Naive B cell (primary cell): Measurements from ENCODE around the gene RPH3AL. TPM values are rescaled to one million over a fixed set of nuclear protein-coding genes. Genes with fewer than 3 reads are reported as not detected.

Experiments used
- ATAC-seq, 2 donors: fragments of 150-1000 bp; cut with Tn5 transposase; 2 replicates each; pipeline ENCODE4 v1.10.0; 2021; ENCODE audit warnings: low read depth in 2 of 2, mild to moderate bottlenecking in 2 of 2, moderate library complexity in 2 of 2
- DNase-seq: peaks from one replicate; pipeline ENCODE4 v3.0.0; 2022
- H3K27ac Mint-ChIP-seq, 6 donors: one replicate each; pipeline ENCODE4 v1.8.0; 2020 to 2022; ENCODE audit warnings: mild to moderate bottlenecking in 6 of 6, mixed read lengths in 6 of 6, moderate library complexity in 5 of 6, inconsistent platforms in 2 of 6
- H3K27me3 Mint-ChIP-seq, 3 donors: one replicate each; pipeline ENCODE4 v1.8.0; 2021 to 2022; ENCODE audit warnings: mixed read lengths in 3 of 3, mild to moderate bottlenecking in 1 of 3
- H3K36me3 Mint-ChIP-seq, 2 donors: one replicate each; pipeline ENCODE4 v1.8.0; 2020 to 2022; ENCODE audit warnings: mixed read lengths in 2 of 2, inconsistent platforms in 1 of 2, mild to moderate bottlenecking in 1 of 2
- H3K4me1 Mint-ChIP-seq, 3 donors: one replicate each; pipeline ENCODE4 v1.8.0; 2020 to 2022; ENCODE audit warnings: mixed read lengths in 3 of 3, inconsistent platforms in 1 of 3, mild to moderate bottlenecking in 1 of 3, moderate library complexity in 1 of 3
- H3K4me3 Mint-ChIP-seq, 8 donors: one replicate each; pipeline ENCODE4 v1.8.0; 2020 to 2022; ENCODE audit warnings: mild to moderate bottlenecking in 8 of 8, mixed read lengths in 8 of 8, moderate library complexity in 8 of 8, inconsistent platforms in 2 of 8
- H3K9me3 Mint-ChIP-seq, 7 donors: one replicate each; pipeline ENCODE4 v1.8.0; 2020 to 2022; ENCODE audit warnings: mixed read lengths in 7 of 7, mild to moderate bottlenecking in 5 of 7, inconsistent platforms in 2 of 7, moderate library complexity in 1 of 7
- polyA plus RNA-seq, 6 donors: library from polyadenylated mRNA; unstranded; fragments of 300-500 nt; fragmentation: Illumina TruSeq; gene quantifications; one replicate each; pipeline ENCODE4 v1.2.3, GENCODE V29; 2021; ENCODE audit warnings: low read depth in 6 of 6

RPH3AL gene
- polyA plus RNA-seq, 6 donors from 2014 or later: 1.3 to 13.2 (median 2.9) TPM; not detected in 1

DNA sequence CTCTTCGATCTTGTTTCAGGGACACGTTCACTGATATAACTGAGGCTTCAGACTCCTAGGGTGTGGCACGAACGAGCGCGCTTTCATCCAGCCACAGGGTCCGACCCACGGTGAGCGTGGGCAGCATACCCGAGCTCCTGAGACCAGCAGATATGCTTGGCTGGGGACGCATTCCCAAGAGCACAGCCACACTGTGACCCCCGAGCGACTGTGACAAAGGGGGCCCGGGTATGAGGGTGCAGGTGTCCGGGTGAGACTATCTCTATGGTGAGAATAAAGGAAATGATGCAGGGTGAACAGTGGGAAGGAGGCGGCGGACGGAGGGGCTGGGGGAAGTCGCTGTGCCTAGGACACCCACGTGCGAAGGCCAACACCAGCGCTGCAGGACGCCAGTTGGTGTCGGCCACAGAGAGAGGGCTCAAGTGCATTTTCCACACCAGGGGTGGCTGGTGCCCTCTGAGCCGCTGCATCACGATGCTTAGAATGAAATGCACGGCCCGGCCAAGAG lies 17.6 kb downstream of the RPH3AL start:
- H3K4me1 Mint-ChIP-seq: peaks cover 5 to 9% (median 6%) of the 10 kb centered on the region in 3 donors
- no peak overlapping the region for H3K4me3 Mint-ChIP-seq
- no peak overlapping the region for H3K27ac Mint-ChIP-seq

GRCh38 chr17:333626-334396 lies 18.8 kb downstream of the RPH3AL start:
- no peak overlapping the region for H3K27ac Mint-ChIP-seq
- peaks cover 0 to 4% (median 0%) of the 10 kb centered on the region in 7 donors for H3K9me3 Mint-ChIP-seq
- H3K4me3 Mint-ChIP-seq: no peak overlapping the region
- peaks cover 14 to 32% (median 31%) of the 10 kb centered on the region in 3 donors for H3K27me3 Mint-ChIP-seq
- H3K4me1 Mint-ChIP-seq: peaks cover 5 to 11% (median 6%) of the 10 kb centered on the region in 3 donors
- no peaks in the 10 kb centered on the region for H3K36me3 Mint-ChIP-seq
- DNase-seq: no peak
- no peak for ATAC-seq

More for the DNA sequence above, 17.6 kb downstream of the RPH3AL start:
- no peak for ATAC-seq
- Mint-ChIP-seq H3K9me3 (peaks cover 0 to 4% (median 0%) of the 10 kb centered on the region in 7 donors), H3K36me3 (no peaks in the 10 kb centered on the region), H3K27me3 (peaks cover 14 to 32% (median 31%) of the 10 kb centered on the region in 3 donors)
- no peak for DNase-seq

- ATAC-seq: no peak
- DNase-seq: no peak
- H3K4me3 Mint-ChIP-seq: no peak overlapping the region
- H3K4me1 Mint-ChIP-seq: peaks cover 5 to 11% (median 6%) of the 10 kb centered on the region in 3 donors
- peaks cover 14 to 32% (median 30%) of the 10 kb centered on the region in 3 donors for H3K27me3 Mint-ChIP-seq
- peaks cover 0 to 4% (median 0%) of the 10 kb centered on the region in 7 donors for H3K9me3 Mint-ChIP-seq
- no peaks in the 10 kb centered on the region for H3K36me3 Mint-ChIP-seq
- H3K27ac Mint-ChIP-seq: no peak overlapping the region
Measured at GRCh38 chr17:332558-333322, 19.9 kb downstream of the RPH3AL start.

- peak overlapping the region in 1 of 6 donors; percentile 26 for H3K27ac Mint-ChIP-seq
- H3K27me3 Mint-ChIP-seq: peaks cover 14 to 26% (median 23%) of the 10 kb centered on the region in 3 donors
- H3K9me3 Mint-ChIP-seq: peaks cover 0 to 4% (median 0%) of the 10 kb centered on the region in 7 donors
- H3K36me3 Mint-ChIP-seq: peaks cover 4% of the 10 kb centered on the region in 2 donors
- H3K4me3 Mint-ChIP-seq: no peak overlapping the region
- ATAC-seq (no peak), DNase-seq (no peak)
- H3K4me1 Mint-ChIP-seq: peaks cover 5 to 11% (median 6%) of the 10 kb centered on the region in 3 donors
Measured at GRCh38 chr17:332023-332422, 20.6 kb downstream of the RPH3AL start.

GRCh38 chr17:330993-331701 lies 21.5 kb downstream of the RPH3AL start:
- Mint-ChIP-seq H3K9me3 (peaks cover 0 to 2% (median 0%) of the 10 kb centered on the region in 7 donors), H3K36me3 (peaks cover 5 to 7% of the 10 kb centered on the region in 2 donors), H3K27ac (no peak overlapping the region), H3K4me1 (peaks cover 0 to 5% (median 0%) of the 10 kb centered on the region in 3 donors), H3K27me3 (peaks cover 14 to 18% (median 14%) of the 10 kb centered on the region in 3 donors), H3K4me3 (no peak overlapping the region)
- ATAC-seq: no peak
- no peak for DNase-seq

- ATAC-seq (no peak), DNase-seq (no peak)
- Mint-ChIP-seq H3K4me3 (no peak overlapping the region), H3K4me1 (peaks cover 0 to 5% (median 0%) of the 10 kb centered on the region in 3 donors), H3K27me3 (peaks cover 5 to 13% (median 6%) of the 10 kb centered on the region in 3 donors), H3K36me3 (peaks cover 5 to 7% of the 10 kb centered on the region in 2 donors), H3K9me3 (peaks cover 0 to 3% (median 0%) of the 10 kb centered on the region in 7 donors), H3K27ac (peak overlapping the region in 1 of 6 donors; percentile 57)
Measured at GRCh38 chr17:329784-330420, 22.7 kb downstream of the RPH3AL start.

DNA sequence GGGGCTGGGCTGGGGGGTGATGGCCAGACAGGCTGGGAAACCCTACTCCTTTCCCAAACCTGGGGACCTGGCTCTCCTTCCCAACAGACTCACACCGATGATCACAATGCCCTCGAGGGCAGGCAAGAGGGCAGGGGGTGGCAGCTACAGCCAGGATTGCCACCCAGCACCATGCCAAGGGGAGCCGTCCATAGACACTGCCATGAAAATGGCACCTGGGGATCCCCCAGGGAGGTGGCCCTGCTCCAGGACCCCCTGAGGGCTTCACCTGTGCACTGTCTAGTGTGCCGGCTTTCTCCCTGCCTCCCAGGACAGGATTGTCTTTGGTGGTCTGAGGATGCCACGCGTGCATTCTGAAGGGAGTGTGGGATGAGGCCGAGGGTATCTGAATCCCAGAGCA lies 24.6 kb downstream of the RPH3AL start:
- Mint-ChIP-seq H3K36me3 (peaks cover 5 to 7% of the 10 kb centered on the region in 2 donors), H3K27ac (no peak overlapping the region), H3K9me3 (peaks cover 0 to 3% (median 0%) of the 10 kb centered on the region in 7 donors), H3K27me3 (peaks cover 0 to 10% (median 5%) of the 10 kb centered on the region in 3 donors), H3K4me1 (peaks cover 0 to 5% (median 0%) of the 10 kb centered on the region in 3 donors), H3K4me3 (no peak overlapping the region)
- DNase-seq: no peak
- ATAC-seq: no peak

- Mint-ChIP-seq H3K4me1 (peaks cover 0 to 5% (median 0%) of the 10 kb centered on the region in 3 donors), H3K4me3 (no peak overlapping the region), H3K9me3 (peaks cover 0 to 3% (median 0%) of the 10 kb centered on the region in 7 donors), H3K27me3 (peaks cover 0 to 10% (median 5%) of the 10 kb centered on the region in 3 donors), H3K36me3 (peaks cover 5 to 7% of the 10 kb centered on the region in 2 donors), H3K27ac (peak overlapping the region in 1 of 6 donors; percentile 54)
- no peak for DNase-seq
- ATAC-seq: no peak
Measured at GRCh38 chr17:327296-327695, 25.3 kb downstream of the RPH3AL start.

GRCh38 chr17:326010-326621 lies 26.5 kb downstream of the RPH3AL start:
- Mint-ChIP-seq H3K27ac (no peak overlapping the region), H3K27me3 (peaks cover 0 to 10% (median 0%) of the 10 kb centered on the region in 3 donors), H3K4me1 (peaks cover 0 to 5% (median 0%) of the 10 kb centered on the region in 3 donors), H3K36me3 (peaks cover 5 to 7% of the 10 kb centered on the region in 2 donors), H3K9me3 (peaks cover 0 to 3% (median 0%) of the 10 kb centered on the region in 7 donors), H3K4me3 (no peak overlapping the region)
- ATAC-seq: no peak
- no peak for DNase-seq

DNA sequence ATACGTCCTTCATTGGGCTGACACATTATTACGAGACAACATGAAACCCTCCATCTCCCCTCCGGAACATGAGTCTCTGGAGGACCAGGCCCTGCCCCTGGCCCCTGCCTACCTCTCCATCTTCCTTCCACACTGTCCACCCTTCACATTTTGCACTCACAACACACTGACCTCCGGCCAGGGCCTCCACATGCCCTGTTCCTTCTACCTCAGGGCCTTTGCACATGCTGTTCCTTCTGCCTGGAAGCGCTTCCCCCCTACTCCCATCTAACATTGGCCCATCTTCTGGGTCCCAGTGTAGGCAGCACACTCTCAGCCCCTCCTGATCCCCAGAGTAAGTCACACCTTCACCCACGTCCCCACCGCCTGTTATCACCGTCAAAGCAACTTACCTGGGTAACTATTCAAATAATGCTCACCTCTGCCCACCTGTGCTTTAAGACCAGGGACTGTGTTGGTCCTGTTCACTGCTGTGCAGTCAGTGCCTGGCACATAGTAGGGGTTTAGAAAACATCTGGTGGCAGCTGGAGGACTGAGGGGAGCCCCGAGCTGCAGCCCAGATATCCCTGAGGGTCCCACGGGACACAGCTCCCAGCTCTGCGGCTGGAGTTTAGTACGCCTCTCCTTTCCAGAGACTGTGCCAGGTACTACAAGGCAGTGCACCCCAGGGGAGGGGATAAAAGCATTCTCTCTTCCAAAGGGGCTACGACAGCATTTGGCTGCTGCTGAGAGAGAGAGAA lies 27.2 kb downstream of the RPH3AL start:
- H3K27ac Mint-ChIP-seq: no peak overlapping the region

GRCh38 chr17:323721-324571 lies 28.7 kb downstream of the RPH3AL start:
- ATAC-seq (no peak), DNase-seq (no peak)
- Mint-ChIP-seq H3K4me1 (no peaks in the 10 kb centered on the region), H3K9me3 (peaks cover 0 to 3% (median 0%) of the 10 kb centered on the region in 7 donors), H3K27ac (no peak overlapping the region), H3K27me3 (peaks cover 0 to 10% (median 0%) of the 10 kb centered on the region in 3 donors), H3K4me3 (no peak overlapping the region), H3K36me3 (peaks cover 5 to 7% of the 10 kb centered on the region in 2 donors)

More for the DNA sequence above, 27.2 kb downstream of the RPH3AL start:
- H3K36me3 Mint-ChIP-seq: peaks cover 5 to 7% of the 10 kb centered on the region in 2 donors
- H3K4me1 Mint-ChIP-seq: peaks cover 0 to 5% (median 0%) of the 10 kb centered on the region in 3 donors
- peaks cover 0 to 3% (median 0%) of the 10 kb centered on the region in 7 donors for H3K9me3 Mint-ChIP-seq
- no peak overlapping the region for H3K4me3 Mint-ChIP-seq
- ATAC-seq (no peak), DNase-seq (no peak)
- peaks cover 0 to 10% (median 0%) of the 10 kb centered on the region in 3 donors for H3K27me3 Mint-ChIP-seq
